Measurements from ENCODE around the gene VPS25.

DNA sequence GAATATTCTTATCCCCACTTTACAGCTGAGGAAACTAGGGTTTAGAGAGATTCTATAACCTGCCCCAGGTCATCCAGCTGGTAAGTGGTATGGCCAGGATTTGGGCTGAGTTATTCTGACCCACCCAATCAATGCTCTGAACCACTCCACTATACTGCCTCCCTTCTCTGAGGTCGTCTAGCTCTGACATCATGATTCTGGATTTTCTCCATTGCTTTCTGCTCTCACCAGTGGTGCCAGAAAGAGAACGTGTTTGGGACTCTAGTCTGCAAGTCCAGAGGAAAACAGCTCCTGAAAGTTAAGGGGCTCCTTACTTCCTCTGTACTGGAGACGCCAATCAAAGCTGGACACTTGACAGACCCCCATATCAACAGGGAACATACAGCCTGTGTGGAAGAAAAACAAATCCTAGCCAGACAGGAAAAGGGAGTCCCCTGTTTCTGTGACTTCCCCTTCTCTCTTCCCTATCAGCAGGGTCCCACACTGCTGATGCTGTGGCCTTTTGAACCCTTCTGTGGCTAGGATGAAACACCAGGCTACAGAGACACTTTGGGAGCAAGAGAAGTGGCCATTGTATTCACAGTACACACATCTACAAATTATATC, 22.4 kb upstream of the VPS25 start:
- TF ChIP-seq, protein P1, sequence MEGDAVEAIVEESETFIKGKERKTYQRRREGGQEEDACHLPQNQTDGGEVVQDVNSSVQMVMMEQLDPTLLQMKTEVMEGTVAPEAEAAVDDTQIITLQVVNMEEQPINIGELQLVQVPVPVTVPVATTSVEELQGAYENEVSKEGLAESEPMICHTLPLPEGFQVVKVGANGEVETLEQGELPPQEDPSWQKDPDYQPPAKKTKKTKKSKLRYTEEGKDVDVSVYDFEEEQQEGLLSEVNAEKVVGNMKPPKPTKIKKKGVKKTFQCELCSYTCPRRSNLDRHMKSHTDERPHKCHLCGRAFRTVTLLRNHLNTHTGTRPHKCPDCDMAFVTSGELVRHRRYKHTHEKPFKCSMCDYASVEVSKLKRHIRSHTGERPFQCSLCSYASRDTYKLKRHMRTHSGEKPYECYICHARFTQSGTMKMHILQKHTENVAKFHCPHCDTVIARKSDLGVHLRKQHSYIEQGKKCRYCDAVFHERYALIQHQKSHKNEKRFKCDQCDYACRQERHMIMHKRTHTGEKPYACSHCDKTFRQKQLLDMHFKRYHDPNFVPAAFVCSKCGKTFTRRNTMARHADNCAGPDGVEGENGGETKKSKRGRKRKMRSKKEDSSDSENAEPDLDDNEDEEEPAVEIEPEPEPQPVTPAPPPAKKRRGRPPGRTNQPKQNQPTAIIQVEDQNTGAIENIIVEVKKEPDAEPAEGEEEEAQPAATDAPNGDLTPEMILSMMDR (IDR thresholded peaks at IDR 0.05): no peak
- TF ChIP-seq POLR2A (IDR thresholded peaks at IDR 0.05): no peak

Data from upper lobe of left lung (tissue), 4 donors.